ENCODE measurements around the gene MCF2L. TPM values are rescaled to one million over a fixed set of nuclear protein-coding genes. Genes with fewer than 3 reads are reported as not detected.
A peak's percentile ranks its signal among the peaks of the same experiment; 100 is the strongest.

The MCF2L gene
- total and polyA plus RNA-seq, 12 donors = 29.6 to 99.8 (median 45.3) TPM

GRCh38 chr13:113046128-113046882, 77.3 kb downstream of the MCF2L start:
- Histone ChIP-seq H3K27ac (peak overlapping the region in 3 of 10 donors; percentile 10 to 21 (median 15)), H3K4me3 (peak overlapping the region in 1 of 10 donors; percentile 7), H3K27me3 (peaks cover 0 to 6% (median 0%) of the 10 kb centered on the region in 7 donors), H3K9me3 (no peaks in the 10 kb centered on the region), H3K4me1 (peaks cover 4 to 40% (median 28%) of the 10 kb centered on the region in 9 donors), H3K36me3 (peaks cover 0 to 25% (median 0%) of the 10 kb centered on the region in 9 donors)
- 92 to 93% methylated on average over 30 of the region's 30 CpGs for whole genome bisulfite sequencing, 2 donors
- ATAC-seq (no peak), DNase-seq (peak in 1 of 2 donors; percentile 1)
- intact Hi-C loops (cut with DNase I) = no loop called here
- TF ChIP-seq, protein P1, sequence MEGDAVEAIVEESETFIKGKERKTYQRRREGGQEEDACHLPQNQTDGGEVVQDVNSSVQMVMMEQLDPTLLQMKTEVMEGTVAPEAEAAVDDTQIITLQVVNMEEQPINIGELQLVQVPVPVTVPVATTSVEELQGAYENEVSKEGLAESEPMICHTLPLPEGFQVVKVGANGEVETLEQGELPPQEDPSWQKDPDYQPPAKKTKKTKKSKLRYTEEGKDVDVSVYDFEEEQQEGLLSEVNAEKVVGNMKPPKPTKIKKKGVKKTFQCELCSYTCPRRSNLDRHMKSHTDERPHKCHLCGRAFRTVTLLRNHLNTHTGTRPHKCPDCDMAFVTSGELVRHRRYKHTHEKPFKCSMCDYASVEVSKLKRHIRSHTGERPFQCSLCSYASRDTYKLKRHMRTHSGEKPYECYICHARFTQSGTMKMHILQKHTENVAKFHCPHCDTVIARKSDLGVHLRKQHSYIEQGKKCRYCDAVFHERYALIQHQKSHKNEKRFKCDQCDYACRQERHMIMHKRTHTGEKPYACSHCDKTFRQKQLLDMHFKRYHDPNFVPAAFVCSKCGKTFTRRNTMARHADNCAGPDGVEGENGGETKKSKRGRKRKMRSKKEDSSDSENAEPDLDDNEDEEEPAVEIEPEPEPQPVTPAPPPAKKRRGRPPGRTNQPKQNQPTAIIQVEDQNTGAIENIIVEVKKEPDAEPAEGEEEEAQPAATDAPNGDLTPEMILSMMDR (IDR thresholded peaks at IDR 0.05) = no peak

DNA sequence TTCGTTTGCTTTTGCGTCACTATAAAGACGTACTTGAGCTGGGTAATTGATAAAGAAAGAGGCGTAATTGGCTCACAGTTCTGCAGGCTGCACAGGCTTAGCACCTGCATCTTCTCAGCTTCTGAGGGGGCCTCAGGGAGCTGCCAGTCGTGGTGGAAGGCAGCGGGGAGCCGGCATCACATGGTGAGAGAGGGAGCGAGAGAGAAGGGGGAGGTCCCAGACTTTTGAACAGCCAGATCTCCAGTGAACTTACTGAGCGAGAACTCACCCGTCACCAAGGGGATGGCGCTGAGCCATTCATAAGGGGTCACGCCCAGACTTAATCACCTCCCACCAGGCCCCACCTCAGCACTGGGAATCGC, 77.8 kb downstream of the MCF2L start:
- Histone ChIP-seq H3K4me1 (peaks cover 4 to 40% (median 28%) of the 10 kb centered on the region in 9 donors), H3K27ac (no peak overlapping the region), H3K27me3 (peaks cover 0 to 9% (median 0%) of the 10 kb centered on the region in 7 donors), H3K9me3 (no peaks in the 10 kb centered on the region), H3K36me3 (peaks cover 0 to 25% (median 0%) of the 10 kb centered on the region in 9 donors), H3K4me3 (no peak overlapping the region)
- DNase-seq (peak in 1 of 2 donors; percentile 3), ATAC-seq (peak in 1 of 8 donors; percentile 14)
- intact Hi-C loops (cut with DNase I) = no loop called here
- TF ChIP-seq, protein P1 (IDR thresholded peaks at IDR 0.05) = no peak
- WGBS, 2 donors = 82 to 88% methylated on average over 13 of the region's 13 CpGs

GRCh38 chr13:113047587-113047986, 78.6 kb downstream of the MCF2L start:
- H3K4me3 ChIP-seq = no peak overlapping the region
- intact Hi-C loops (cut with DNase I) = no loop called here
- peaks cover 0 to 32% (median 0%) of the 10 kb centered on the region in 9 donors for H3K36me3 ChIP-seq
- DNase-seq (peak in 1 of 2 donors; percentile 6), ATAC-seq (no peak)
- peaks cover 0 to 9% (median 0%) of the 10 kb centered on the region in 7 donors for H3K27me3 ChIP-seq
- 95 to 96% methylated on average over 31 of the region's 31 CpGs for WGBS, 2 donors
- H3K27ac ChIP-seq = no peak overlapping the region
- peaks cover 4 to 45% (median 28%) of the 10 kb centered on the region in 9 donors for H3K4me1 ChIP-seq
- TF ChIP-seq, protein P1 (IDR thresholded peaks at IDR 0.05) = no peak
- H3K9me3 ChIP-seq = no peaks in the 10 kb centered on the region

DNA sequence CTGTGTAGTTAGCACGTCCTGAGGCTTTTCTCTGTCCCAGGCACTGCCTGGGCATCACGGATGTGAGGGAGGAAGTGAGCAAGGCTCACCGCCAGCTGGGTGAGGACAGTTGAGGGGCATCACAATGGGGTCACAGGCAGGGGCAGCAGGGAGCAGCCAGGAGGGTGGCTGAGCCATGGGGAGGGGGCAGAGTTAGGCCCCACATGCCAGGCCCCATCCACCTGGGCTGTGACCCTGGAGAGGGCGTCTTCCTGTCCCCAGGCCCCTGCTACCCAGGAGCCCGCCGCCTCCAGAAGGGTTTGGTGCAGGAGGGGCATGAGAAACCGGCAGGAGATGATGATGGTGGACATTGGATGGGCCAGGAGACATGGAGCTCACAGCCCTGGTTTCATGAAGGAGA, 79.8 kb downstream of the MCF2L start:
- peaks cover 0 to 9% (median 0%) of the 10 kb centered on the region in 7 donors for H3K27me3 ChIP-seq
- 65 to 69% methylated on average over 7 of the region's 7 CpGs for WGBS, 2 donors
- H3K27ac ChIP-seq = no peak overlapping the region
- H3K36me3 ChIP-seq = peaks cover 0 to 40% (median 0%) of the 10 kb centered on the region in 9 donors
- no peak overlapping the region for H3K4me3 ChIP-seq
- TF ChIP-seq, protein P1 (IDR thresholded peaks at IDR 0.05) = no peak
- DNase-seq (peak in 1 of 2 donors; percentile 3), ATAC-seq (no peak)
- no peaks in the 10 kb centered on the region for H3K9me3 ChIP-seq
- H3K4me1 ChIP-seq = peaks cover 4 to 55% (median 29%) of the 10 kb centered on the region in 9 donors
- intact Hi-C loops (cut with DNase I) = no loop called here
